Keratinocyte (primary cell): ENCODE results near the gene VAMP2. TPM values are rescaled to one million over a fixed set of nuclear protein-coding genes. Genes with fewer than 3 reads are reported as not detected.

Experiments used
- DNase-seq: peaks from one replicate; pipeline ENCODE4 v3.0.0-alpha.2; 2011; ENCODE audit warnings: low read depth, missing footprints, low spot score
- FAIRE-seq: peaks from 2 replicates; lab custom pipeline; 2011; peaks lifted over from hg19 to GRCh38; lab: Jason Lieb, UNC
- H2AFZ ChIP-seq: 2 replicates; pipeline ENCODE4 v1.6.0; 2012; ENCODE audit warnings: low read length, control low read depth, inconsistent platforms; ENCODE audit not compliant: control insufficient read depth
- H3K27ac ChIP-seq: 2 replicates; pipeline ENCODE4 v1.5.1; 2011; ENCODE audit warnings: low read length; ENCODE audit not compliant: control insufficient read depth, insufficient read depth
- H3K27me3 ChIP-seq: 3 replicates; pipeline ENCODE4 v1.6.0; 2011; ENCODE audit warnings: low read length; ENCODE audit not compliant: control insufficient read depth, insufficient read depth; ENCODE audit errors: extremely low read depth
- H3K36me3 ChIP-seq, 2 experiments: 2 replicates in 1 of 2; 3 replicates in 1 of 2; pipeline ENCODE4 v1.5.1; 2011; ENCODE audit warnings: low read length in 2 of 2, mild to moderate bottlenecking in 1 of 2; ENCODE audit not compliant: control insufficient read depth in 2 of 2, insufficient read depth in 2 of 2; ENCODE audit errors: extremely low read depth in 1 of 2
- H3K4me1 ChIP-seq: 3 replicates; pipeline ENCODE4 v1.5.1; 2011; ENCODE audit warnings: low read length; ENCODE audit not compliant: control insufficient read depth, insufficient read depth; ENCODE audit errors: extremely low read depth
- H3K4me2 ChIP-seq: 3 replicates; pipeline ENCODE4 v1.6.0; 2011; ENCODE audit warnings: low read depth, low read length; ENCODE audit not compliant: control insufficient read depth, insufficient read depth; ENCODE audit errors: extremely low read depth
- H3K4me3 ChIP-seq, 3 experiments: fragments of 200-600 bp in 1 of 3; sonication (generic) in 1 of 3; 2 replicates in 2 of 3; 3 replicates in 1 of 3; pipeline ENCODE4 v1.5.1; 2011 to 2016; ENCODE audit warnings: low read length in 3 of 3, mild to moderate bottlenecking in 3 of 3, control low read depth in 2 of 3, inconsistent platforms in 1 of 3, low read depth in 1 of 3, mixed read lengths in 1 of 3, mixed run types in 1 of 3, moderate library complexity in 1 of 3; ENCODE audit not compliant: control insufficient read depth in 2 of 3, insufficient read depth in 2 of 3; ENCODE audit errors: extremely low read depth in 1 of 3
- H3K79me2 ChIP-seq: 2 replicates; pipeline ENCODE4 v1.6.0; 2012; ENCODE audit warnings: low read length; ENCODE audit not compliant: control insufficient read depth, insufficient read depth
- H3K9ac ChIP-seq: 3 replicates; pipeline ENCODE4 v1.6.0; 2011; ENCODE audit warnings: low read length; ENCODE audit not compliant: control insufficient read depth, insufficient read depth; ENCODE audit errors: extremely low read depth
- H3K9me1 ChIP-seq: 3 replicates; pipeline ENCODE4 v1.6.0; 2011; ENCODE audit warnings: low read length; ENCODE audit not compliant: control insufficient read depth, insufficient read depth; ENCODE audit errors: extremely low read depth
- H3K9me3 ChIP-seq: 2 replicates; pipeline ENCODE4 v1.5.1; 2012; ENCODE audit warnings: low read depth, low read length; ENCODE audit not compliant: control insufficient read depth
- H4K20me1 ChIP-seq: 3 replicates; pipeline ENCODE4 v1.6.0; 2011; ENCODE audit warnings: low read length; ENCODE audit not compliant: control insufficient read depth, insufficient read depth; ENCODE audit errors: extremely low read depth
- CTCF ChIP-seq, 3 experiments: IDR thresholded peaks in 1 of 3; conservative IDR thresholded peaks in 1 of 3; optimal IDR thresholded peaks in 1 of 3; 2 replicates in 2 of 3; 3 replicates in 1 of 3; pipeline versions ENCODE3 to v1.5.1; 2011; ENCODE audit warnings: low read length in 3 of 3, mild to moderate bottlenecking in 3 of 3, moderate library complexity in 2 of 3, control low read depth in 1 of 3, inconsistent platforms in 1 of 3; ENCODE audit not compliant: insufficient read depth in 2 of 3; ENCODE audit errors: extremely low read depth in 1 of 3
- EZH2 ChIP-seq: IDR thresholded peaks from one replicate; pipeline ENCODE4 v1.6.1; 2012; ENCODE audit warnings: inconsistent platforms, mild to moderate bottlenecking, low read length, moderate library complexity
- dilution Hi-C: fragments of 300-500 bp; cut with MboI; formaldehyde crosslinking; loops from one replicate; pipeline ENCODE4 v1.7.0; 2020; ENCODE audit warnings: low sequenced_read_pairs; ENCODE audit not compliant: extremely low pct_ligation_motif_present
- polyA plus RNA-seq, 5 experiments: library from polyadenylated mRNA; depleted of rRNA in 3 of 5; stranded (reverse) in 3 of 5; stranded (forward) in 1 of 5; unstranded in 1 of 5; fragments of >200 nt; gene quantifications; 1 replicate in 1 of 5; 2 replicates in 3 of 5; 3 replicates in 1 of 5; pipeline versions ENCODE4 v1.2.1 to v1.2.3, GENCODE V29; 2011 to 2012; ENCODE audit warnings: missing spikeins in 2 of 5, low read depth in 1 of 5, low replicate concordance in 1 of 5

VAMP2 gene
- polyA plus RNA-seq, 1 donor (not counting 4 experiments of a cell fraction or from before 2014, with no cell fraction given): 9.8 TPM

- H4K20me1 ChIP-seq: peaks cover 4% of the 10 kb centered on the region
- no peaks in the 10 kb centered on the region for H3K36me3 ChIP-seq
- H3K79me2 ChIP-seq: no peaks in the 10 kb centered on the region
- H3K4me2 ChIP-seq: peak overlapping the region; percentile 92
- peaks cover 46% of the 10 kb centered on the region for H3K4me1 ChIP-seq
- peak overlapping the region; percentile 49 to 93 (median 78) for H3K4me3 ChIP-seq
- no peak for TF ChIP-seq CTCF (optimal IDR thresholded peaks at IDR 0.05 in 1 of 3, IDR thresholded peaks at IDR 0.05 in 1 of 3, conservative IDR thresholded peaks at IDR 0.05 in 1 of 3; ENCODE audit: extremely low read depth in 1 of 3, insufficient read depth in 2 of 3, low read length in 3 of 3)
- H3K27ac ChIP-seq: no peak overlapping the region
- peaks cover 26% of the 10 kb centered on the region for H3K27me3 ChIP-seq
- peak overlapping the region; percentile 69 for H3K9ac ChIP-seq
- no peak for FAIRE-seq
- H3K9me1 ChIP-seq: peaks cover 3% of the 10 kb centered on the region
- H2AFZ ChIP-seq: peak overlapping the region; percentile 78
- H3K9me3 ChIP-seq: no peaks in the 10 kb centered on the region
- no peak for DNase-seq
- dilution Hi-C loops: no loop called here
Measured at GRCh38 chr17:8122924-8123694, 39.6 kb downstream of the VAMP2 start.

- peak overlapping the region; percentile 92 for H3K4me2 ChIP-seq
- no peak for TF ChIP-seq CTCF (optimal IDR thresholded peaks at IDR 0.05 in 1 of 3, IDR thresholded peaks at IDR 0.05 in 1 of 3, conservative IDR thresholded peaks at IDR 0.05 in 1 of 3; ENCODE audit: extremely low read depth in 1 of 3, insufficient read depth in 2 of 3, low read length in 3 of 3)
- TF ChIP-seq EZH2: no peak
- H3K36me3 ChIP-seq: no peaks in the 10 kb centered on the region
- dilution Hi-C loops: no loop called here
- H3K27ac ChIP-seq: no peak overlapping the region
- peaks cover 3% of the 10 kb centered on the region for H3K9me1 ChIP-seq
- peaks cover 4% of the 10 kb centered on the region for H4K20me1 ChIP-seq
- H3K9me3 ChIP-seq: no peaks in the 10 kb centered on the region
- FAIRE-seq (no peak), DNase-seq (no peak)
- H3K27me3 ChIP-seq: peaks cover 26% of the 10 kb centered on the region
- H3K9ac ChIP-seq: peak overlapping the region; percentile 69
- peak overlapping the region; percentile 78 for H2AFZ ChIP-seq
- peak overlapping the region; percentile 49 to 93 (median 78) for H3K4me3 ChIP-seq
- peaks cover 52% of the 10 kb centered on the region for H3K4me1 ChIP-seq
- no peaks in the 10 kb centered on the region for H3K79me2 ChIP-seq
Measured at GRCh38 chr17:8122422-8122923, 40.3 kb downstream of the VAMP2 start.
